ENCODE data around the gene LRP3.

Gene LRP3

GRCh38 chr19:33229962-33230361 is 35.8 kb downstream of the LRP3 start:
- H3F3A ChIP-seq (ENCODE audit: control insufficient read depth, insufficient read depth) = no peaks in the 10 kb centered on the region
- H3K79me2 ChIP-seq (ENCODE audit: control insufficient read depth, low read length) = no peaks in the 10 kb centered on the region
- no peak for TF ChIP-seq CTCF (IDR thresholded peaks at IDR 0.05; ENCODE audit: low read depth, low read length, poor library complexity, severe bottlenecking)
- TF ChIP-seq EZH2phosphoT487 (IDR thresholded peaks at IDR 0.05; ENCODE audit: borderline replicate concordance, low read length) = no peak
- H3K4me2 ChIP-seq (ENCODE audit: low read length) = no peak overlapping the region
- no peaks in the 10 kb centered on the region for H3K27me3 ChIP-seq (ENCODE audit: control insufficient read depth, low read length)
- H3K4me3 ChIP-seq (ENCODE audit: low read length) = no peak overlapping the region
- H3K4me1 ChIP-seq (ENCODE audit: control insufficient read depth, low read length) = no peaks in the 10 kb centered on the region
- peaks cover 4% of the 10 kb centered on the region; the same call in 1 of the 2 replicates for H3K9me3 ChIP-seq (ENCODE audit: control insufficient read depth, insufficient read depth, low read length)
- no peak overlapping the region for H3K27ac ChIP-seq (ENCODE audit: low read depth, low read length)
- H3K36me3 ChIP-seq (ENCODE audit: control insufficient read depth, low read length) = no peaks in the 10 kb centered on the region
- no peaks in the 10 kb centered on the region for H3K9me2 ChIP-seq (replicated peaks; ENCODE audit: control insufficient read depth, low read length)
- H4K20me1 ChIP-seq (ENCODE audit: control insufficient read depth, insufficient read depth, low read depth, low read length) = no peaks in the 10 kb centered on the region

GRCh38 chr19:33231511-33231910 is 37.4 kb downstream of the LRP3 start:
- Histone ChIP-seq H3K79me2 (ENCODE audit: control insufficient read depth, low read length) (no peaks in the 10 kb centered on the region), H3K9me3 (ENCODE audit: control insufficient read depth, insufficient read depth, low read length) (peaks cover 4% of the 10 kb centered on the region; the same call in 1 of the 2 replicates), H3K4me3 (ENCODE audit: low read length) (no peak overlapping the region), H3K4me2 (ENCODE audit: low read length) (no peak overlapping the region), H3K36me3 (ENCODE audit: control insufficient read depth, low read length) (no peaks in the 10 kb centered on the region), H4K20me1 (ENCODE audit: control insufficient read depth, insufficient read depth, low read depth, low read length) (no peaks in the 10 kb centered on the region), H3K27ac (ENCODE audit: low read depth, low read length) (no peak overlapping the region), H3K27me3 (ENCODE audit: control insufficient read depth, low read length) (no peaks in the 10 kb centered on the region), H3K4me1 (ENCODE audit: control insufficient read depth, low read length) (no peaks in the 10 kb centered on the region), H3K9me2 (replicated peaks; ENCODE audit: control insufficient read depth, low read length) (no peaks in the 10 kb centered on the region), H3F3A (ENCODE audit: control insufficient read depth, insufficient read depth) (no peaks in the 10 kb centered on the region)
- TF ChIP-seq CTCF (IDR thresholded peaks at IDR 0.05; ENCODE audit: low read depth, low read length, poor library complexity, severe bottlenecking) = no peak
- no peak for TF ChIP-seq EZH2phosphoT487 (IDR thresholded peaks at IDR 0.05; ENCODE audit: borderline replicate concordance, low read length)

GRCh38 chr19:33232656-33233055 is 38.5 kb downstream of the LRP3 start:
- no peaks in the 10 kb centered on the region for H4K20me1 ChIP-seq (ENCODE audit: control insufficient read depth, insufficient read depth, low read depth, low read length)
- H3K9me3 ChIP-seq (ENCODE audit: control insufficient read depth, insufficient read depth, low read length) = no peaks in the 10 kb centered on the region
- no peaks in the 10 kb centered on the region for H3K36me3 ChIP-seq (ENCODE audit: control insufficient read depth, low read length)
- H3K4me1 ChIP-seq (ENCODE audit: control insufficient read depth, low read length) = no peaks in the 10 kb centered on the region
- H3F3A ChIP-seq (ENCODE audit: control insufficient read depth, insufficient read depth) = no peaks in the 10 kb centered on the region
- no peak overlapping the region for H3K4me2 ChIP-seq (ENCODE audit: low read length)
- H3K4me3 ChIP-seq (ENCODE audit: low read length) = no peak overlapping the region
- no peaks in the 10 kb centered on the region for H3K79me2 ChIP-seq (ENCODE audit: control insufficient read depth, low read length)
- no peaks in the 10 kb centered on the region for H3K27me3 ChIP-seq (ENCODE audit: control insufficient read depth, low read length)
- TF ChIP-seq EZH2phosphoT487 (IDR thresholded peaks at IDR 0.05; ENCODE audit: borderline replicate concordance, low read length) (no peak), CTCF (IDR thresholded peaks at IDR 0.05; ENCODE audit: low read depth, low read length, poor library complexity, severe bottlenecking) (no peak)
- no peak overlapping the region for H3K27ac ChIP-seq (ENCODE audit: low read depth, low read length)
- H3K9me2 ChIP-seq (replicated peaks; ENCODE audit: control insufficient read depth, low read length) = no peaks in the 10 kb centered on the region

Data from DOHH2 (cell line).